IMR-90 (cell line): ENCODE data around the gene LAMC3. TPM values are rescaled to one million over a fixed set of nuclear protein-coding genes. Genes with fewer than 3 reads are reported as not detected.

Experiments
- ATAC-seq: fragments of 200-7000 bp; cut with Tn5 transposase; 2 replicates; pipeline ENCODE4 v1.9.1; 2020; ENCODE audit warnings: low read depth, mild to moderate bottlenecking, moderate library complexity
- BruUV-seq: library from RNA; stranded (reverse); fragments of 400-500 nt; replicated peaks from 2 replicates; lab custom pipeline; 2021; lab: Mats Ljungman, UMichigan
- CTCF ChIA-PET: fragments of 300-600 bp; formaldehyde crosslinking; extraction: SDS; loops from one replicate; lab custom pipeline; 2021; ENCODE audit warnings: antibody characterized with exemption; lab: Yijun Ruan, JAX
- POLR2A ChIA-PET: fragments of 300-600 bp; sonication (Branson Sonifier 250); formaldehyde crosslinking; loops from one replicate; lab custom pipeline; 2022; ENCODE audit warnings: antibody characterized with exemption; ENCODE audit not compliant: unreplicated experiment; lab: Charles Lee
- DNase-seq: peaks from one replicate; pipeline ENCODE4 v3.0.0; 2013
- H2AFZ ChIP-seq: replicated peaks from 2 replicates; pipeline ENCODE3; 2013; ENCODE audit warnings: low read length, mild to moderate bottlenecking; ENCODE audit not compliant: poor library complexity
- H2AK5ac ChIP-seq: 2 replicates; pipeline ENCODE4 v1.6.1; 2013; ENCODE audit warnings: low read depth, low read length, inconsistent platforms
- H2AK9ac ChIP-seq: replicated peaks from 2 replicates; pipeline ENCODE3; 2013; ENCODE audit warnings: mild to moderate bottlenecking, low read depth, low read length, moderate library complexity; ENCODE audit not compliant: poor library complexity
- H2BK120ac ChIP-seq: 2 replicates; pipeline ENCODE4 v1.6.1; 2013; ENCODE audit warnings: low read depth, low read length, inconsistent platforms
- H2BK15ac ChIP-seq: 3 replicates; pipeline ENCODE4 v1.6.1; 2013; ENCODE audit warnings: low read depth, low read length, inconsistent platforms
- H2BK20ac ChIP-seq: 2 replicates; pipeline ENCODE4 v1.6.1; 2013; ENCODE audit warnings: low read depth, mild to moderate bottlenecking, inconsistent platforms, low read length, moderate library complexity
- H2BK5ac ChIP-seq: 2 replicates; pipeline ENCODE4 v1.6.1; 2013; ENCODE audit warnings: mild to moderate bottlenecking, low read depth, low read length, inconsistent platforms; ENCODE audit not compliant: poor library complexity, severe bottlenecking
- H3K14ac ChIP-seq: replicated peaks from 2 replicates; pipeline ENCODE4 v1.6.1; 2013; ENCODE audit warnings: low read depth, low read length, inconsistent platforms
- H3K18ac ChIP-seq: 2 replicates; pipeline ENCODE4 v1.6.1; 2013; ENCODE audit warnings: low read depth, low read length, control low read depth
- H3K23ac ChIP-seq: 2 replicates; pipeline ENCODE4 v1.6.1; 2013; ENCODE audit warnings: low read depth, low read length, inconsistent platforms
- H3K27ac ChIP-seq: 2 replicates; pipeline ENCODE4 v1.5.1; 2013; ENCODE audit warnings: mild to moderate bottlenecking, control low read depth, low read length; ENCODE audit not compliant: insufficient read depth
- H3K27me3 ChIP-seq: 2 replicates; pipeline ENCODE4 v1.6.1; 2013; ENCODE audit warnings: low read length; ENCODE audit not compliant: control insufficient read depth, insufficient read depth
- H3K36me3 ChIP-seq: 2 replicates; pipeline ENCODE4 v1.6.1; 2013; ENCODE audit warnings: low read length, mixed read lengths; ENCODE audit not compliant: control insufficient read depth, insufficient read depth
- H3K4ac ChIP-seq: 2 replicates; pipeline ENCODE4 v1.6.1; 2013; ENCODE audit warnings: low read depth, low read length, inconsistent platforms
- H3K4me1 ChIP-seq: 2 replicates; pipeline ENCODE4 v1.6.1; 2013; ENCODE audit warnings: low read length, mixed read lengths; ENCODE audit not compliant: control insufficient read depth, insufficient read depth
- H3K4me2 ChIP-seq: 2 replicates; pipeline ENCODE4 v1.6.1; 2013; ENCODE audit warnings: low read depth, mild to moderate bottlenecking, control low read depth, low read length, moderate library complexity
- H3K4me3 ChIP-seq: 2 replicates; pipeline ENCODE4 v1.5.1; 2013; ENCODE audit warnings: low read depth, mild to moderate bottlenecking, control low read depth, low read length, moderate library complexity; ENCODE audit not compliant: insufficient read depth
- H3K56ac ChIP-seq: 2 replicates; pipeline ENCODE4 v1.6.1; 2013; ENCODE audit warnings: low read length, inconsistent platforms; ENCODE audit not compliant: insufficient read depth; ENCODE audit errors: extremely low read depth
- H3K79me1 ChIP-seq, 2 experiments: 2 replicates each; pipeline ENCODE4 v1.6.1; 2013; ENCODE audit warnings: low read length in 2 of 2, inconsistent platforms in 1 of 2, low read depth in 1 of 2
- H3K9ac ChIP-seq: 2 replicates; pipeline ENCODE4 v1.6.1; 2013; ENCODE audit warnings: low read depth, low read length, control low read depth
- H3K9me1 ChIP-seq: 2 replicates; pipeline ENCODE4 v1.6.1; 2013; ENCODE audit warnings: low read length, inconsistent platforms; ENCODE audit not compliant: insufficient read depth
- H3K9me3 ChIP-seq: 2 replicates; pipeline ENCODE4 v1.6.1; 2013; ENCODE audit warnings: low read length; ENCODE audit not compliant: control insufficient read depth, insufficient read depth
- H4K20me1 ChIP-seq: 2 replicates; pipeline ENCODE4 v1.6.1; 2013; ENCODE audit warnings: low read length, inconsistent platforms; ENCODE audit not compliant: insufficient read depth
- H4K5ac ChIP-seq: 2 replicates; pipeline ENCODE4 v1.6.1; 2013; ENCODE audit warnings: mild to moderate bottlenecking, low read depth, low read length, control low read depth
- H4K8ac ChIP-seq, 2 experiments: 2 replicates each; pipeline ENCODE4 v1.6.1; 2013; ENCODE audit warnings: low read depth in 2 of 2, low read length in 2 of 2, control low read depth in 1 of 2, inconsistent platforms in 1 of 2
- H4K91ac ChIP-seq: 2 replicates; pipeline ENCODE4 v1.6.1; 2013; ENCODE audit warnings: low read depth, low read length, inconsistent platforms; ENCODE audit not compliant: insufficient read depth
- CEBPB ChIP-seq: IDR thresholded peaks from 2 replicates; pipeline ENCODE4 v1.6.1; 2012; ENCODE audit warnings: low read depth, low read length, improper control_type of control experiment
- USF2 ChIP-seq: fragments of 150-350 bp; IDR thresholded peaks from 2 replicates; pipeline ENCODE4 v1.6.1; 2017; ENCODE audit warnings: mild to moderate bottlenecking, antibody characterized with exemption, low read length, low read depth
- WGBS, 2 experiments: methylation state at CpG; one replicate each; pipeline versions ENCODE4 v1.1.5 to v1.1.7; 2013; ENCODE audit warnings: missing lambda C conversion rate in 2 of 2; ENCODE audit not compliant: insufficient read length in 1 of 2; ENCODE audit errors: extremely low coverage in 2 of 2; 5-methylcytosine and 5-hydroxymethylcytosine counted together
- dilution Hi-C: fragments of 300-500 bp; cut with HindIII; formaldehyde crosslinking; loops from one replicate; pipeline ENCODE4 v1.14.3; 2018; ENCODE audit warnings: low sequenced_read_pairs; ENCODE audit not compliant: unreplicated experiment
- in situ Hi-C: fragments of 300-500 bp; cut with MboI; formaldehyde crosslinking; loops from 3 replicates; pipeline ENCODE4 v1.14.3; 2019; ENCODE audit warnings: low sequenced_read_pairs, inconsistent platforms, mixed read lengths
- intact Hi-C: fragments of 100-400 bp; cut with micrococcal nuclease; formaldehyde crosslinking; loops from 2 replicates; pipeline ENCODE4 v1.10.0; 2022
- polyA plus RNA-seq, 3 experiments: library from polyadenylated mRNA; depleted of rRNA; stranded (reverse); fragments of >200 nt; gene quantifications; 2 replicates each; pipeline ENCODE4 v1.2.3, GENCODE V29; 2012; ENCODE audit warnings: low replicate concordance in 1 of 3
- total RNA-seq: library from RNA; depleted of rRNA; stranded (reverse); fragments of >200 nt; gene quantifications from 2 replicates; pipeline ENCODE4 v1.2.3, GENCODE V29; 2012

LAMC3 gene
- total and polyA plus RNA-seq, 2 of the 4 experiments (the other 2 are of a cell fraction): not detected

- Histone ChIP-seq H2BK5ac (no peak overlapping the region), H4K5ac (no peak overlapping the region), H2BK120ac (no peak overlapping the region), H3K23ac (no peak overlapping the region), H3K9me3 (no peaks in the 10 kb centered on the region), H4K20me1 (no peaks in the 10 kb centered on the region), H2AK9ac (no peak overlapping the region), H4K8ac (no peak overlapping the region), H2AFZ (no peak overlapping the region), H3K27ac (no peak overlapping the region), H3K36me3 (no peaks in the 10 kb centered on the region), H2BK15ac (no peak overlapping the region), H4K91ac (no peak overlapping the region), H3K4ac (no peak overlapping the region), H3K4me2 (no peak overlapping the region), H3K4me3 (no peak overlapping the region), H3K56ac (no peak overlapping the region), H2BK20ac (no peak overlapping the region), H3K9ac (no peak overlapping the region), H3K79me1 (no peaks in the 10 kb centered on the region), H2AK5ac (no peak overlapping the region), H3K27me3 (peaks cover 54% of the 10 kb centered on the region), H3K14ac (no peak overlapping the region), H3K18ac (no peak overlapping the region), H3K4me1 (no peaks in the 10 kb centered on the region), H3K9me1 (no peaks in the 10 kb centered on the region)
- CTCF ChIA-PET: no interaction called here
- POLR2A ChIA-PET: interaction anchor here (0.5 kb wide), 2 partner anchors 23 to 1616 kb away, joined by 3 read pairs; no protein-coding TSS in a partner anchor
- 56% methylated on average over 6 of the region's 15 CpGs; no CpG with 5 or more reads in 1 of the 2 experiments for WGBS, 2 experiments
- in situ Hi-C loops: no loop called here
- TF ChIP-seq USF2 (peak; percentile 69), CEBPB (no peak)
- dilution Hi-C loops: no loop called here
- intact Hi-C loops: no loop called here
- BruUV-seq: no TSS peak
- ATAC-seq (no peak), DNase-seq (no peak)
These were observed 67.6 kb downstream of the LAMC3 start for GRCh38 chr9:131076347-131077195.
